Body of pancreas (tissue), 4 donors: ENCODE measurements around the gene TGDS.

Experiments
- POLR2A ChIP-seq, 3 donors: fragments of 450-650 bp; IDR thresholded peaks; one replicate each; pipeline ENCODE4 v1.6.1; 2016; ENCODE audit warnings: antibody characterized with exemption in 3 of 3, mild to moderate bottlenecking in 2 of 3
- TF ChIP-seq, protein P1 (sequence below), 7 experiments: fragments of 450-650 bp in 4 of 7; fragments of 200-600 bp in 3 of 7; sonication (generic) in 3 of 7; IDR thresholded peaks; one replicate each; pipeline ENCODE4 v1.5.1; 2016 to 2019; ENCODE audit warnings: antibody characterized with exemption in 7 of 7

DNA sequence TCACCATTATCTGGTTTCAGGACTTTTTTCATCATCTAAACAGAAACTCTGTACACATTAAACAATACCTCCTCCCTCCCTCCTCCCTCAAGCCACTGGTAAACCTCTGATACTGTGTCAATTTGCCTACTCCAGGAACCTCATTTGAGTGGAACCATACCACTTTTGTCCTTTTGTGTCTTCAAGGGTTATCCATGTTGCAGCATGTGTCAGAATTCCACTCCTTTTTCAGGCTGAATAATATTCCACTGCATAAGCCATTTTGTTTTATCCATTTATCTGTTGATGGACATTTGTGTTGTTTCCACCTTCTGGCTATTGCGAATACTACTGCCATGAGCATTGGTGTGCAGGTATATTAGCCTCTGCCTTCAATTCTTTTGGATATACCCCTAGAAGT lies 27.5 kb downstream of the TGDS start:
- TF ChIP-seq POLR2A (IDR thresholded peaks at IDR 0.05) = no peak
- TF ChIP-seq, protein P1, sequence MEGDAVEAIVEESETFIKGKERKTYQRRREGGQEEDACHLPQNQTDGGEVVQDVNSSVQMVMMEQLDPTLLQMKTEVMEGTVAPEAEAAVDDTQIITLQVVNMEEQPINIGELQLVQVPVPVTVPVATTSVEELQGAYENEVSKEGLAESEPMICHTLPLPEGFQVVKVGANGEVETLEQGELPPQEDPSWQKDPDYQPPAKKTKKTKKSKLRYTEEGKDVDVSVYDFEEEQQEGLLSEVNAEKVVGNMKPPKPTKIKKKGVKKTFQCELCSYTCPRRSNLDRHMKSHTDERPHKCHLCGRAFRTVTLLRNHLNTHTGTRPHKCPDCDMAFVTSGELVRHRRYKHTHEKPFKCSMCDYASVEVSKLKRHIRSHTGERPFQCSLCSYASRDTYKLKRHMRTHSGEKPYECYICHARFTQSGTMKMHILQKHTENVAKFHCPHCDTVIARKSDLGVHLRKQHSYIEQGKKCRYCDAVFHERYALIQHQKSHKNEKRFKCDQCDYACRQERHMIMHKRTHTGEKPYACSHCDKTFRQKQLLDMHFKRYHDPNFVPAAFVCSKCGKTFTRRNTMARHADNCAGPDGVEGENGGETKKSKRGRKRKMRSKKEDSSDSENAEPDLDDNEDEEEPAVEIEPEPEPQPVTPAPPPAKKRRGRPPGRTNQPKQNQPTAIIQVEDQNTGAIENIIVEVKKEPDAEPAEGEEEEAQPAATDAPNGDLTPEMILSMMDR (IDR thresholded peaks at IDR 0.05) = no peak
